ENCODE results near the gene CENPF. TPM values are rescaled to one million over a fixed set of nuclear protein-coding genes. Genes with fewer than 3 reads are reported as not detected.

CENPF gene
- total and polyA plus RNA-seq, 9 of the 15 experiments (the other 6 are each of a cell fraction or from before 2014, with no cell fraction given): 50.6 to 180 (median 98.3) TPM

DNA sequence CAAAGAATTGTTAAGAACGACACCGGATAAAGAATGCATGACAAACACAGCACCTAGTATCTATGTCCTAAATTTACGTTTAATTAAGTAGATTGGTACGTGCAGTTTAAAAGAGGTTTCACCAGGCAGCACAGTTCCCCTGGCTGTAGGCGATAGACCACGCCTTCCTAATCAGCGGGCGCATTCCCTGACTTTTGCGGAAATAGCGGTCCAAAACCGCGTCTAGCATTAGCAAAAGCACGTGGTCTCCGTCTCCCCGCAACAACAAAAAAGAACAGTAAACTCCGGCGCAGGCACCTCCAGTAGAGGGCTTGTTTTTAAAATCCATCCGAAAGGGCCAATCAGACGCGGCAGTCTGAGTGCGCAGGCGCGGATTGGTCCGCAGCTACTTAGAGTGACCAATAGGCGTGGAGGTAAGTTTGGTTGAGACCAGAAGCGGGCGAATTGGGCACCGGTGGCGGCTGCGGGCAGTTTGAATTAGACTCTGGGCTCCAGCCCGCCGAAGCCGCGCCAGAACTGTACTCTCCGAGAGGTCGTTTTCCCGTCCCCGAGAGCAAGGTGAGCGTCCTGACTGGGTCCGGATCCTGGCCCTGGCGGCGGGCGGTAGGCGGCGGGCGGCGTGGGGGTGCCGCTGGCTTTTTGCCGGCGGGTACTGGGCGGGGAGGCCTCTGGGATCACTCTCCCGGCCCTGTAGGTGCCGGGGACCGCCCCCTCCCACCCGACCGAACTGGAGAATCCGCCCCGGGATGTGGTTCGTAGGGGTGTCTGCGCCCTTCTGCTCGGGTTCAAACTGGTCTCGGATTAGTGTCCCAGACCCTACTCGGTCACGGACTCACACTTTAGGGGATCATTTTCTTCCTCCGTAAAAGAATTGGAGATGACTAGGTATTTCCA is at the start of gene CENPF (continued):
- TF ChIP-seq DNMT1 (IDR thresholded peaks at IDR 0.05) (no peak), FOXA3 (CRISPR knock-in tag; conservative IDR thresholded peaks at IDR 0.05 in 1 of 2, IDR thresholded peaks at IDR 0.05 in 1 of 2) (peak in 1 of 2 experiments; percentile 85; a peak in 2 of 4 replicates), ARID4B (CRISPR knock-in tag; IDR thresholded peaks at IDR 0.05) (peak; percentile 81), SMARCA5 (IDR thresholded peaks at IDR 0.05) (no peak), ZNF124 (CRISPR knock-in tag; IDR thresholded peaks at IDR 0.05) (no peak), CBFA2T2 (conservative IDR thresholded peaks at IDR 0.05) (peak; percentile 62), ZNF324 (CRISPR knock-in tag; IDR thresholded peaks at IDR 0.05) (no peak), ZBTB8A (IDR thresholded peaks at IDR 0.05; ENCODE audit: partially characterized antibody) (no peak), USF1 (CRISPR knock-in tag; IDR thresholded peaks at IDR 0.05) (peak; percentile 94), TCF15 (CRISPR knock-in tag; IDR thresholded peaks at IDR 0.05) (peak; percentile 31; the same call in 1 of the 2 replicates), GABPB1 (CRISPR knock-in tag; IDR thresholded peaks at IDR 0.05) (peak; percentile 70), PRMT5 (CRISPR knock-in tag; IDR thresholded peaks at IDR 0.05) (no peak), CHD4 (IDR thresholded peaks at IDR 0.05; ENCODE audit: insufficient read depth, insufficient replicate concordance, low read depth, low read length, poor library complexity, severe bottlenecking) (no peak), PRDM10 (IDR thresholded peaks at IDR 0.05; ENCODE audit: partially characterized antibody) (peak; percentile 81), MYNN (IDR thresholded peaks at IDR 0.05) (no peak; the same call in 1 of the 2 replicates), MYNN (CRISPR knock-in tag; IDR thresholded peaks at IDR 0.05) (no peak), ESRRB (CRISPR knock-in tag; IDR thresholded peaks at IDR 0.05; ENCODE audit: borderline replicate concordance) (no peak), ELF4 (CRISPR knock-in tag; IDR thresholded peaks at IDR 0.05) (peak; percentile 27; the same call in 1 of the 2 replicates), GATAD2B (IDR thresholded peaks at IDR 0.05; ENCODE audit: borderline replicate concordance) (peak; percentile 92)
